NOMO-1 treated with DMSO at 0.1 percent for 48 hours (cell line): ENCODE measurements around the gene PJA2.
A peak's percentile ranks its signal among the peaks of the same experiment; 100 is the strongest.

Source experiments
- DNase-seq: peaks from one replicate; lab custom pipeline; 2025; ENCODE audit not compliant: unreplicated experiment; lab: John Stamatoyannopoulos, UW

The PJA2 gene

DNA sequence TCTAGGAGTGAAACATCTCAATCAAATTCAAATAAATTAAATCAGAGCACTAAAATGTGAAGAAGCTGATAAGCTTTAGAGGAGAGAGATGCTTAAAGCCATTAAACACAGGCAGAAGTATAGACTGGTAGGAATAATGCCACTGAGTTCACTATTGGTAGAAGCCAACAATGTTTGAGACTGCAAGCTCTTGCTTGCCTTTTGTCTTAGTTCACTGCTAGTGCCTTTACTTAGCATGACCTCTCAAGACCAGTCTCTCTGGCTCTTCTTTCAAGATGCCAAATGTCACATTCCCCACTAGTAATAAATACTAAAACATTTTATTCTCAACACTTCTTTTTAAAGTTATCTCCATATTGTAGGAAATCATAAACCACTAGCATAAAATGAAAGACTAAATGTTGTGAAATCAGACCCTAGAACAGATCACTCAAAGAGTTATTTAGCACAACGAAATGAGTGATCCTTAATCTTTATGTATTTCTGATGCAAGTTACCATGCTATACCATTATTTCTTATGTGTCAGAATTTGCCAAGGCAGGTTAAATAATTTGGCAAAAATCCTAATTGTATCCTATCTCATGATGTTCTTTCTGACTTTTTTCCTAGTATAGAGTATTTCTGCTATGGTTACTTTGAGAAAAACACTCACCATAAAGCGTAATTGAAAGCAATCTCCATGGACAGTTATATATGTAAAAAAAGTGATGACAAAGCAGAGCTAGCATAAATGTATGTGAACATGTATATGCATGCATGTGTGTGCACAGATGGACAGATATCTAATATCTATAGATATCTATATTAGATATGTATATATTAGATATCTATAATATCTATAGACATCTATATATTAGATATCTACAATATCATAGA, 57.5 kb downstream of the PJA2 start:
- peak; percentile 24 for DNase-seq

DNA sequence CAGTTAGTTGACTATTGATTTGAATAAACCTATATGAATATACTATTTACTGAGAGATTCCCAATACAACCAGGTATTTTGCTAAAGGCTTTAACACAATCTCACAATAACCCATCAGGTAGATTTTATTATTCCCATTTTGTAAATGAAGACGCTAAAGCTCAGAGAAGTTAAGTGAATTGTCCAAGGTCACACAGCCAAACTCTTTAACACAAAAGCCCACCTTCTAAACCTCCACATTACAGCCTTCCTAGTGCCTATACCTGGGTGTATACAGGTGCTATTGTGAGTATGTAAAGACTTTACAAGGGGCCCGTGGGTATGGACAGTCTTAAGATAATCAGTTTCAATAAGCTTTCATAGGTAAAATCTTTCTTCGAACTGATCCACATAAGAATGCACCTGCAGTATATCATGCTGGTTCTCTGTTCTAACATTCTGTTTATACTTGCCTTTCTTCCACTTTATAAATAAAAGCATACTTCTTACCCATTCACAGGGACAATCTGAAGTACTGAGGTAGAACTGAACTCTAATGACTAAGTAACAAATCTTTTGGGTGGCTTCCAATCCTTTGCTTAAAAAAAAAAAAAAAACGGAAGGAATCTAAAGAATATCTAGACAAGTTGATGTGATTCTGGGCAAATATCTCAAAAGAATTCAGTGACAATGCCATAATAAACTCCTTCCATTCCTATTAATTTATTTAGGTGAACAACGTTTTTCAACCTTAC, 59.1 kb downstream of the PJA2 start:
- no peak for DNase-seq

DNA sequence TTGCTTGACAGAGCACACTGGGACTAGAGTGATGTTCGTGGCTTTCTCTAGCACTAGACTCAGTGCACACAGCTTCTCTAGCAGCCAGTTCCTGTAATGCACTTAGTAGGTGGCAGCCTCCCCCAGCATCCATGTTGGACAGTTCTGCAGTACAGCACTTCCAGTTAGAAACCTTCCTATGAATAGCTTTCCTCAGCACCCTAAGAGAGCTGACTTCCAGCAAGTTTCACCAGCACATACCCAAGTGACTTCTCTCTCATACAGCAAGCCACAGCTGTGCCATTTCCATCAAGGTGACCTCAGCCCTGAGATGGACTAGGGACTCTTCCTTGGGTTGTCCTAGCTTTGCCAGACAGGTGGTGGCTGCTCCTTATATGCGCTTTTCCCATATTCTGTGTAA, 60.4 kb downstream of the PJA2 start:
- no peak for DNase-seq

DNA sequence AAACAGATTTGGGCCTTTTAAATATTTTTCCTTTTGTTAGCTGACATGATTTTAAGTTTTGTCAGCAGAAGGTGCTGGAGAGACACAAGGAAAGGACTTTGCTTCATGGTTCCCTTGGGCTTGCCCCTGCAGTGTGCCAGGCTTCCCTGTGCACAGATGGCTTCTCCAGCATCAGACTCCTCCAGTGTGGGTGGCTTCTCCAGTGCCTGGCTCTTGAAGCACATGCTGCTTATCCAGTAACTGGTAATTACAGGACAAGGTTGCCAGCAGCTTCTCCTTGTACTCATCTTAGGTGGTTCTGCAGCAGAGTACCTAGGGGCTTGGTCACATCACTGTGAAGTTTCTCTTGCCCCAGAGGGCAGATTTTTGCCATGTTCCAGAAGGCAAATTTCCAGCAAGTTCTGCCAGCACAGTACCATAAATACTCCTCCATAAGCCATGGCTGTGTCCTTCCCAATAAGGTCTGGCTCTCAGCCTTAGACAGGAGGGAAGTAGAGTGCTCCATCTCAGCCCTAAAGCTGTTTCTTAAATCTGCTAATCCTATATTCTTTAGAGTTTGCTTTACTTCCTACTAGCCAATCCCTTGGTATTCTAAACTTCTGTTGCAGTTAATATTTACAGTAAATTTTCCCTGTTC, 62.4 kb downstream of the PJA2 start:
- DNase-seq = no peak

DNA sequence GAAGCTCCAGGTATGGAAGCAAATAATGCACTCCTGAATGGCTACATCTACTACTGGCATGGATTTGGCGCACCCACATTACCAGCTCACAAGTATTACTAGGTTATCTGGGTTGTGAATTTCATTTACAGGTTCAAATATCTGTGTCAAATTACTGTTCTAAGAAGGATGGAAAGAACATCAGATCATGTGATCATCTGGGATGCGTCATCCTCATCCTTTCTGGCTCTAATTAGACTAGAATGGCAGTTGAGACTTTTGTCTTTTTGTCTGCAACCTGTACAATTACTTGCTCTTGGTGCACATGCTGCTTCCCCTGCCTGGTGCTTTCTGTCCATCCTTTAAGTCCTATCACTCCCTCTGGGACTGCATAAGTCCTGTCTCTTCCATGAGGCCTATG, 64.1 kb downstream of the PJA2 start:
- DNase-seq = no peak

DNA sequence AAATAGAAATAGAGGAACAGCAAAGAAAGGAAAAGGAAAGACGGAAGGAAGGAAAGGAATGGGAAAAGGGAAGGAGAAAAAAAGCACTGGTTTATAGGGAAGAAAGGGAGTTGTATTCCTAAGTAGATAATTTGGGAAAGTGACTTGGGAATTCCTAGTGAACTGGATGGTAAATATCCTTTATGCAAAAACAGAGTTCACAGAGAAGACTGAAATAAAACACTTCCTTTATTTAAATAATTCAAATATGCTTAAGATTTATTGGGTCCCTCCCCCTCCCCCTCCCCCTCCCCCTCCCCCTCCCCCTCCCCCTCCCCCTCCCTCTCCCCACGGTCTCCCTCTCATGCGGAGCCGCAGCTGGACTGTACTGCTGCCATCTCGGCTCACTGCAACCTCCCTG, 69.4 kb downstream of the PJA2 start:
- no peak for DNase-seq

DNA sequence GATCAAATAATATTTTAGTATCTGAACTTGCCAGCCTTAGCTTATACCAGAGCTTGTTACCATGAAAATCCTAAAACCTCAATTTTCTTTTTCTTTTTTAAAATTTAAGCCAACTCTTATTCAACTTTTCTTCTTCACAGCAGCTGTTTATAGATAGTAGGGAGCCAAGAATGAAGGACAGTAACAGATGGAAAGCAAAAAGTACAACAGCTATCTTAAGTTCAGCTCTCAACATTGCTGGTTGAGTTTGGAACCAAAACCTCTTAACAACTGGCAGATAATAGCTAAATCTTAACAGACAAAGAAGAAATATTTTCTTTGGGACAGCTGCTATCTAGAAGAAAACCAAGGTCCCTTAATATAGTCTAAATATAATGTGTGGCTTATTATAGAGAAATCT, 74.7 kb downstream of the PJA2 start:
- DNase-seq = no peak

DNA sequence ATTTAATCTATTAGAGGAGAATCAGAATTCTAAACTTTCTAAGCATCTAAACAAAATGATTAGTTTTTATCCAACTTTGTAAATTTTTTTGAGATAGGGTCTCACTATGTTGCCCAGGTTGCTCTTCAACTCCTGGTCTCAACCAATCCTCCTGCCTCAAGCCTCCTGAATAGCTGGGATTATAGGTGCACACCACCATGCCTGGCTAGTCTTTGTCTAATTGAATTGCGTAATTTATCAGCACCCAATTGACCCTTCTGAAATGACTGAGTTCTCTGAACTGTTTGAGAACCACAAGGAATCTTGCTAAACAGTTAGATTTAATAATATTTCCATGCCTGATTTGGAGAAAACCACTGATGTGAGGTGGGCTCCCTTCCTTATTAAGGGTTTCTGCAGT, 75.7 kb downstream of the PJA2 start:
- DNase-seq = no peak

DNA sequence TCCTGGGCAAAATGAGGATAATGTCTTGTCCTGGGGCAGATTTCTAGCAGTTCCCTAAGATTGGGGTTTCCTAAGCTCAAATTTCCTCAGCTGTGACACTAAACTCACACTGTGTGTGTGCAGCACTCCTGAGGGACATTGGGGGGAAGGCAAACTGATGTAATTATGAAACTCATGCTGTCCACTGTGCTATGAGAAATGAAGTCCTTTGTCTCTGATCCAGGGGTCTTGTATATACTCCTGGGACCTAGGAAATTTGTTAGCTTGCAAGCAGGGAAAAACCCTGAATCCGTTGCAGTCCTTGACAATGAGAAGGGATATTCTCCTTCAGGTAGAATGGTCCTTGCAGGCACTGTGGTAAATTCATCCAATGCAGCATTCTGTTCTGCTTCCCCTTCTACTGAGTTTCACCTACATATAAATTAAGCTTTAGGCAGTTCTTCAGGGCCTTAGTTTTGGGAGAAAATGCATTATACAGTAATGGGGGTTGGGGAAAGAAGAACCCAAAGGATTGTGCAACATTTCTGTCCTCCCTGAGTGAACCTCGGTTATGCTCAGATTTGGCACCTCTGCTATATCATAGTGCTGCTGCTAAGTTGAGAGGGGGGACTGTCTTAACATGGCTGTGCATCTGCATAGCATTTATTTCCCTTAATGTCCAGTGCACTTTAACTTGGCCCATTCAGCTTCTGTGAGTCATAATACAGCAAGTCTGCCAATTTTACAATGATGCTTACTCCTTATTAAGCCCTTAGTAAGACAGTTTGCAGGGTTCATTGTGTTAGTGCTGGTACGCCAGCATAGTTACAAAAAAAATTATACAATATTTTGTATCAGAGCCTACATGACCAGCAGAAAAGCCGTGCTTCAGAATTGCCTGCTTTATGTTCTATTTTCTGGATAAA, 80.2 kb downstream of the PJA2 start:
- no peak for DNase-seq

DNA sequence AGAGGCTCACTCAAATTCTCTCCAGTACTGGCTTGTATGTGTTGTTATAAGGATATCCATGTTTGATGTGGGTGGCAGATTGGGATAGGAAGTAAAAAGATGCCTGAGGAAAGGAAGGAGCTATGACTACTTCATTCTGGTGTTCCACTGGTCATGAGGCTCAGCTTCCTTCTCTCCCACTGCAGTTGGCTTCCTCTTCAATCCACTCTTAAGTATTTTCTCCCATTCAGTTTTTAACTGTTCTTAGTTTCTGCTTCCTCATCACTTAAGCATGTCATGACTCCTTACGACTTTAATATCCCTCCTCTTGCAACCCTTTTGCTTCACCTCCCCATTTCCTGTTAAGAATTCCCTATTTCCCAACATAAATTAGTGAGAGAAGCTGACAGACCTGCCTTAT, 81.1 kb downstream of the PJA2 start:
- no peak for DNase-seq

DNA sequence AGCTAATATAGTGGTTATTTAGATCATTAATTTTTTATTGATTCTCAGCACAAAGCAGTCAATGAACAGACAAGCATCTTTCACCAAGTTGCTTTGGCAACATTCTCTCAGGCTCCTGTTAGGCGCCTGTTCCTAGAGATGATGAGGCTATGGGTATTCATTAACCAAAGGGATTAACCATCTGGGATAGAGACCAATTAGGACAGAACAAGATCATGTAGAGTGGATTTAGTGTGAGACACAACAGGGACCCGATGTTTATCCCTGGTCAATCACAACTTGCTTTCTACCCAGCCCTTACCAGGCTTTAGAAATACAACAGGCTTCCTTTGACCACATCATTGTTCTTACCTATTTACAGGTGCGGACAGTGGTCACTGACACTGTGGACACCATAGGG, 82.2 kb downstream of the PJA2 start:
- no peak for DNase-seq

DNA sequence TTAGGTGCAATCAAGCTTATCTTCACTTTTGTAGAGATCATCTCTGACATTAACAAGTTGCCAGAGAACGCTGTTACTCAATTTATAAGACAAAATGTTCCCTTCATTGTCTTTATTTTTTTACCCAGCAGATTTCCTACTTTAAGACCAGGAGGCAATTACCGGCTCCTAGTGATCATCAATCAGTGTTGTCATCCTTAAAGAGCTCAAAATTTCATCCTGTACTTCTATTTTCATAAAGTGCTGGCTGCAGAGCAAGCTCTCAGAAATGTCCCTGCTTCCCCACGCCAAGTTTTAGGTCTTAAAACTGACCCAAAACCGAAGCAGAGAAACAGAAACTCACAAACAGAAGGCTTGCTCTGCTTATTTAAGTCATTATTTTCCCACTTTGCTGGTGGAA, 82.9 kb downstream of the PJA2 start:
- DNase-seq = no peak

DNA sequence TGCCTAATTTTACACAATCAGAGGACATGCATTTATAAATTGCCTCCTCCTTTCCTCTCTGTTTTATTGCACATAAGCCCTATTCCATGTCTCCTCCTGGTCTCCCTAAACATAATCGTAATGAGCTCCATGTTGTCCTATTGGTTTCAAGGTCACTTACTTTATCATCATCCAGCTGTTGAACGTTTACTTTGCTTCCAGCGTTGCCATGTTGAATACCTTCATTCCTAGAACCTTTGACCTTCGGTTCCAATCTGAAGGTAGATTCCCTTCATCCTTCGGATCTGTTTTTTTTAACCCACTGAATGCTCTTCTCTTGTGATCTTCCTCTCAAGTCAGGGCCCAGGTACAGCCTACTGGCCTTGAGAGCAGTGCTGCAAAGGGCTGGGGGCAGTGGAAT, 84.3 kb downstream of the PJA2 start:
- DNase-seq = no peak

DNA sequence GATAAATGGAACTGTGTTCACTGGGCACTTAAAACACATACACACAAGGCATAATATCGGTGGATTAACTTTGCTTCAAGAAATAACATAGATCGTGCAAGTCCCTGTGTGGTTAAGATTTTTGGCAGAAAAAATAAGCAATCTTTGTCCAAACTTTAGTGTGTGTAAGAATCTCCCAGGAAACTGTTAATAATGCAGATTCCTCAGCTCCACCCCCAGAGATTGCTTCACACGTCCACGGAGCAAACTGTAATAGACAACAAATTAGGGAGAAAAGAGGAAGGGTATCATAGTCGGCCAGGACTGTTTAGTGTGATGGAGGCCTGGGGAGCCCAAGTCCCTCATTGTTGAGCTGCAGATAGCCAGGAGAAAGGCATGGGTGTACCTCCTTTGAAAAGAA, 84.8 kb downstream of the PJA2 start:
- peak; percentile 6 for DNase-seq

DNA sequence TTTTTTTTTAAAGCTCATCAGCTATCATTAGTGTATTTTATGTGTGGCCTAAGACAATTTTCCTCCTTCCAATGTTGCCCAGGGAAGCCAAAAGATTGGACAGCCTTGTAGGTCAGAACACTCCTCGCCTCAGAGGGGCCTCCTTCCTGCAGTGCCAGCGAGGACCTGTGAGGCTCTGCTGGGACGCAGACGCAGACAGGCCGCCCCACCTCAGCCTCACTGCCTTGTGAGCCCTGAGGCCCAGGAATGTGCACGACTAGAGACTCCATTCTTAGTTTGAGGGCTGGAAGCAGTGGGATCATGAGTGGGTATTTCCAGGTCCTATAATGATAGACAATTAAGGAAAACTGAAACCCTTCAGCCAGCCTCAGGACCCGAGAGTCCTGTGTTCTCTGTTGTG, 85.4 kb downstream of the PJA2 start:
- no peak for DNase-seq

DNA sequence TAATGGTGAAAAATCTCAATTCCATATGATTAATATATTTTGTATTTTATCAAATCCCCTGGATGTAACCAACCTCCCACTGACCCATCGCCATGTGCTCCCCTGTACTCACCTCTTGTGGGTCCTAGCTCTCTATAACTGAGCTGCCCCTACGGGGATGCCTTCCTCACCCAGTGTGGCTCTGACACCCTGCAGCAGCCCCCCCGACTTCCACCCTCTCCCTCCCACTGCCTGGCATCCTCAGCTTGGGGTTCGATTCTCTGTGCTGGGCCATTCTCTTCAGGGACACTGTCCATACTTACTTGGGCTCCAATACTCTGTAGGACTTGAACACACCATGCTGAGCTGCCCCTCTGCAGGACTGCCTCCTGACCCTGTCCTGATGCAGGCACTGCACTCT, 87.1 kb downstream of the PJA2 start:
- DNase-seq = no peak

DNA sequence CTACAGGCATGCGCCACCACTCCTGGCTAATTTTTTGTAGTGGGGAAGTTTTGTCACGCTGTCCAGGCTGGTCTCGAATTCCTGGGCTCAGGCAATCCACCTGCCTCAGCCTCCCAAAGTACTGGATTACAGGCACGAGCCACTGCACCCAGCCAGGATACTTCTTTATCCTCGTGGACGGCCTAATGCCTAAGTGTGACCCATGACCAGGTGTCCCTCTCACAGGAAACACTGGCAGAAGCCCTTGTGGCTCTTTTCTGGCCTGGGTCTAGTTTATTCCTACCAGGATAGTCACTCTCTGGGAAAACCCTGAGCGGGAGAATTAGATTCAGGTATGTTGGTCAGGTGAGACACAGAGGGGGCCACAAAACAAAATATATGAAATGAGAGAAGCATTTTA, 90.4 kb downstream of the PJA2 start:
- DNase-seq = no peak

DNA sequence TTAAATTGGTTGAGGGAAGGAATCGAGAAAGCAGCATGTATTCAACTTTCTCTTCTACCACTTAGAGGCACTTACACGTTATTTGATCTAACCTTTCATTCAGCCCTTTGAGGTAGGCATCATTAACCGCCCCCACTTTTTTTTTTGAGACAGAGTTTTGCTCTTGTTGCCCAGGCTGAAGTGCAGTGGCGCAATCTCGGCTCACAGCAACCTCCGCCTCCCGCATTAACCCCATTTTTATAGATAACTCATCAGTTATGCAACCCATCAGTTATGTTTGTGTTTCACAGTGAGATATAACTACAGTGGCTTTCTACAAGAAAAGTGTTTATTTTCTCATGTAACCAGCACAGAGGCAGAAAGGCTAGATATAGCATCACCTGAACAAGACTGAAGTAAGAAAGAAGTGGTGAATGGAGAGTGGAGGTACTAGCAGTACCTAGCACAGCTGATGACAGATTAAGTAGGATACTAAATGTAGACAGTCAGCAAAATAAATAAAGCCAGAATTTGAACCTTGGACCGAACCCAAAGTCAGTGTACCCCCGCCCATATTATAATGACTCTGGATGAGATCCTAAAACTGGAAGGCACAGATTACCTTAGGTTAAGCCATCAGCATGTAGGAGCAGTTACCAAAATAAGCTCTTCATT, 91.2 kb downstream of the PJA2 start:
- DNase-seq = peak; percentile 32

DNA sequence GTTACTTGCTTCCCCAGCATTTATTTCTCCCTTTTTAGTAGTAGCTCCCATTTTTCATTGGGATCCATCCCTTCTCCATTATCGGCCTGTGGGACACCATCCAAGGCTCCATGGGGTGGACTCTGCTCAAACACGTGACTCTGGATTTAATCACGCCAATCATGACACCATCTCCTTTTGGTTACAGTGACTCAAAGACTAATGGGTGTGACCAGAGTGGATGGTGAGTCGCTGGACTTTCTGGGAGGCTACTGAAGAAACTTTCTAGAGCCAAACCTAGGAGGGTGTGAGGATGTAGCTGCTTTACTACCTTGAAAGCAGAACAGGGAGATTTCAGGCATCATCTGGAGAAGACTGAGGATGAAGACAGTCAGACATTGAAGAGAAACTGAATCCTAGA, 93.1 kb downstream of the PJA2 start:
- no peak for DNase-seq

DNA sequence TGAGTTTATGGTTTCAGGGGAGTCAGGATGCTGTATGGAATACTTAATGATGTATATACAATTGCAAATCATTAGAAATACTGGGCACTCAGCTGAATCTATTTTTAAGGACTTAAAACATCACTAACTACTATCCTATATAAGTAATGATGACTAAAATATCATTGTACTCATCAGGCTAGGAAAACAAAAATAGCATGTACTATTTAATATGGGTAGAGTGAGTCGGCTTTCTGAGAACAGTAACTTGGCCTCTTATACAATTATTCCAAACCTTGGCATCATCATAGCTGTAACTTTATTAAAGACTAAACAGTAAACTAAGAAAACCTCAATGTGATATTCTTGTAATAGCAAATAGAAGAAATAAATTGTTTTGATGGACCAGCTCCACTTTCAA, 94.5 kb downstream of the PJA2 start:
- DNase-seq = no peak

DNA sequence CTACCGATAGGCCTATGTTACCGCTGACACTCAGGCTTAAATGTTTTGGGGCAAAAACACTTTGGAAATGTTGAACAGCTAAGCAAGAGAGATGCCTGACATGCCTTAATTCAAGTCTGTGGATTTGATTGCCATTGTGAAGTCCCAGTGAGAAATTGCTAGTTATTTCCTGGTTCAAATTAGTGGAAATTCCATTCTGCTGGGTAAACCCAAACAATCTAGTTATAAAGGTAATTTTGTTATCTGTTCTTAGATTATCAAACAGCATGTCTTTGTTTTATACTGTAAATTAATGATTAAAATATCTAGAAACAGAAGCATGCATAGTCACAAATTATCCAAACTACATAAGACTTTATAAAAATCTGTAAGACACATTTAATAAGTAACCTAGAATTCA, 96.6 kb downstream of the PJA2 start:
- DNase-seq = no peak
